Activated CD8-positive, alpha-beta T cell treated with anti-CD3 and anti-CD28 coated beads, Interleukin-2, amount 10 ng/mL, durations not matched to agents 7 days and 5 days (primary cell): ENCODE measurements around the gene AGAP1. TPM values are rescaled to one million over a fixed set of nuclear protein-coding genes. Genes with fewer than 3 reads are reported as not detected.

Experiments
- ATAC-seq: fragments of 150-1000 bp; cut with Tn5 transposase; one replicate; pipeline ENCODE4 v1.10.0; 2021; ENCODE audit warnings: moderate library complexity
- CTCF ChIA-PET: fragments of 350-600 bp; sonication (Branson Sonifier 250); formaldehyde crosslinking; loops from one replicate; lab custom pipeline; 2021; ENCODE audit warnings: antibody characterized with exemption; lab: Charles Lee
- POLR2A ChIA-PET: fragments of 350-600 bp; sonication (Branson Sonifier 250); formaldehyde crosslinking; loops from one replicate; lab custom pipeline; 2021; ENCODE audit warnings: antibody characterized with exemption; lab: Charles Lee
- DNase-seq: peaks from one replicate; pipeline ENCODE4 v3.0.0-alpha.2; 2020
- H3K27ac Mint-ChIP-seq: one replicate; pipeline ENCODE4 v1.8.0; 2021; ENCODE audit warnings: mild to moderate bottlenecking, mixed read lengths
- H3K27me3 Mint-ChIP-seq: one replicate; pipeline ENCODE4 v1.8.0; 2021; ENCODE audit warnings: low read depth, mixed read lengths
- H3K36me3 Mint-ChIP-seq: one replicate; pipeline ENCODE4 v1.8.0; 2021; ENCODE audit warnings: low read depth, mixed read lengths
- H3K4me1 Mint-ChIP-seq: one replicate; pipeline ENCODE4 v1.8.0; 2021; ENCODE audit warnings: low read depth, mixed read lengths
- H3K4me3 Mint-ChIP-seq: one replicate; pipeline ENCODE4 v1.8.0; 2021; ENCODE audit warnings: mild to moderate bottlenecking, mixed read lengths
- H3K9me3 Mint-ChIP-seq: one replicate; pipeline ENCODE4 v1.8.0; 2022; ENCODE audit warnings: mixed read lengths; ENCODE audit not compliant: insufficient read depth
- total RNA-seq, 2 experiments: library from RNA; stranded (reverse); gene quantifications; one replicate each; pipeline ENCODE4 v1.2.3, GENCODE V29; 2021

AGAP1 gene
- 1 to 10 TPM in 1 of 2 experiments, under 1 TPM in 1; 0.82 to 1.3 TPM for total RNA-seq

GRCh38 chr2:235493775-235494715 is at the start of gene AGAP1:
Gene AGAP1 (plus strand): TSS chr2:235494043.
- DNase-seq (no peak), ATAC-seq (peak; percentile 72)
- Mint-ChIP-seq H3K9me3 (no peaks in the 10 kb centered on the region), H3K36me3 (no peaks in the 10 kb centered on the region), H3K4me1 (peaks cover 5% of the 10 kb centered on the region), H3K27me3 (peaks cover 54% of the 10 kb centered on the region), H3K27ac (no peak within 1 kb of the TSS), H3K4me3 (peak within 1 kb of the TSS; percentile 71)
- POLR2A ChIA-PET: no interaction called here
- CTCF ChIA-PET: no interaction called here

DNA sequence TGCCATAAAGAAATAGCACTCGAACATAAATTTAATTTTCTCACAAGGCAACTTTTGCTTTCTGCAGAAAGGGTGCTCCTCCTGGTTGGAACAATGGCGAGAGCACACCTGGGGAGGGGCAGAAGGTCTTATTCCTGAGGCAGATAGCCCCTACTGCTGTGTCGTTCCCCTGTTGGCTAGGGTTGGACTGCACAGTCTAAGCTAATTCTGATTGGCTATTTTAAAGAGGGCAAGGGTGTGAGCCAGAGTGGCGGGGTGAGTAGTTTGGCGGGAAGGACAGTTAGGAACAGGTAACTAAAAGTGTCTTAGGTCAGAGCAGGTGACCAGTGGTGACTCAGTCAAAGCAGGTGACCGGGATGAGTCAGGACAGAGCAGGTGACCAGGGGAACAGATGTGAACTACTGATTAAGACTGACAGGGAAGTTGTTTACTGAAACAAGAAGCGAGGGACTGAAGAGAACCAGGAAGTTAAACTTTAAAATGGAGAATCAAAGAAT is 49.7 kb upstream of the AGAP1 start:
- no peak overlapping the region for H3K27ac Mint-ChIP-seq
- ATAC-seq: no peak
- ChIA-PET CTCF (no interaction called here), POLR2A (no interaction called here)
- H3K27me3 Mint-ChIP-seq: no peaks in the 10 kb centered on the region
- no peak for DNase-seq
- H3K4me1 Mint-ChIP-seq: no peaks in the 10 kb centered on the region
- no peaks in the 10 kb centered on the region for H3K9me3 Mint-ChIP-seq
- no peak overlapping the region for H3K4me3 Mint-ChIP-seq
- no peaks in the 10 kb centered on the region for H3K36me3 Mint-ChIP-seq

- no peaks in the 10 kb centered on the region for H3K36me3 Mint-ChIP-seq
- H3K27me3 Mint-ChIP-seq: no peaks in the 10 kb centered on the region
- ChIA-PET CTCF (no interaction called here), POLR2A (no interaction called here)
- no peak for ATAC-seq
- H3K27ac Mint-ChIP-seq: no peak overlapping the region
- DNase-seq: no peak
- H3K4me1 Mint-ChIP-seq: no peaks in the 10 kb centered on the region
- H3K4me3 Mint-ChIP-seq: no peak overlapping the region
- no peaks in the 10 kb centered on the region for H3K9me3 Mint-ChIP-seq
These were observed 48.7 kb upstream of the AGAP1 start for GRCh38 chr2:235445116-235445515.

DNA sequence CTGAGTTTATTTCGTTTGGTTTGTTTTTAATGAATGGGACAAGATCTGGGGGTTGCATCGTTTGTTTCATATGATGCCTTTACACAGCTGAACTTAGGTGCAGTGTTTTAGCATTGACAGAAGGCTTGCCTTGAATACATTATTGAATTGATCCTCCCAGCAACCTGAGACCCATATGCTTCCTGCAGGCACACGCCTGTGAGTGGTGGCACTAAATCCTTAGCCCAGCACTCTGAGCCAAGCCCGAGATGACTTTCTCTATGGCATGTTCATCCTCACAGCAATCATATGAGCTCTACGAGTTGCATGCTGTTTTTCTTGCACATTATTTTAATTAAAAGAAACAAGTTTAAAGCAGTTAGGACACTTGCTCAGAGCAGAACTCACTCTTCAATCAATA is 47.8 kb upstream of the AGAP1 start:
- no peaks in the 10 kb centered on the region for H3K36me3 Mint-ChIP-seq
- DNase-seq (no peak), ATAC-seq (no peak)
- no peaks in the 10 kb centered on the region for H3K9me3 Mint-ChIP-seq
- H3K4me3 Mint-ChIP-seq: no peak overlapping the region
- H3K4me1 Mint-ChIP-seq: no peaks in the 10 kb centered on the region
- CTCF ChIA-PET: no interaction called here
- no peak overlapping the region for H3K27ac Mint-ChIP-seq
- H3K27me3 Mint-ChIP-seq: no peaks in the 10 kb centered on the region
- POLR2A ChIA-PET: no interaction called here

DNA sequence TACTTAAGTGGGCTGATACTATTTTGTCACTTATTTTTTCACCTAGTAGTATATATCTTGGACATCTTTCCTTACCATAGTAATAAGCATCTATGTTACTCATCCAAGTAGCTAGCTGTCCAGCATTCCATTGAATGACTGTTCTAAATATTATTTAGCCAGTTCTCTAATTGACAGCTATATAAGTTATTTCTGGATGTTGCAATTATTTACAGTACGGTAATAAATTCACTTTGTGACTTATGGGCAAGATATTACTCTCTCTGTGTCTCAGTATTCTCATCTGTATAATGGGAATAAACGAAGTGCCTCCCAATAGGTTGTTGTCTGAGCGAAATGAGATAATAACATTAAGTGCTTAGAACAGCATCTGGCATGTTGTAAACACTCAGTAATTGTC is 46.6 kb upstream of the AGAP1 start:
- Mint-ChIP-seq H3K36me3 (no peaks in the 10 kb centered on the region), H3K9me3 (no peaks in the 10 kb centered on the region), H3K4me1 (no peaks in the 10 kb centered on the region), H3K4me3 (no peak overlapping the region), H3K27me3 (no peaks in the 10 kb centered on the region), H3K27ac (no peak overlapping the region)
- ATAC-seq (no peak), DNase-seq (no peak)
- ChIA-PET POLR2A (no interaction called here), CTCF (no interaction called here)

- no peak overlapping the region for H3K27ac Mint-ChIP-seq
- H3K27me3 Mint-ChIP-seq: no peaks in the 10 kb centered on the region
- no peaks in the 10 kb centered on the region for H3K9me3 Mint-ChIP-seq
- DNase-seq (no peak), ATAC-seq (no peak)
- POLR2A ChIA-PET: no interaction called here
- no peak overlapping the region for H3K4me3 Mint-ChIP-seq
- no peaks in the 10 kb centered on the region for H3K4me1 Mint-ChIP-seq
- H3K36me3 Mint-ChIP-seq: no peaks in the 10 kb centered on the region
- CTCF ChIA-PET: no interaction called here
These were observed 44.3 kb upstream of the AGAP1 start for GRCh38 chr2:235449568-235449967.

DNA sequence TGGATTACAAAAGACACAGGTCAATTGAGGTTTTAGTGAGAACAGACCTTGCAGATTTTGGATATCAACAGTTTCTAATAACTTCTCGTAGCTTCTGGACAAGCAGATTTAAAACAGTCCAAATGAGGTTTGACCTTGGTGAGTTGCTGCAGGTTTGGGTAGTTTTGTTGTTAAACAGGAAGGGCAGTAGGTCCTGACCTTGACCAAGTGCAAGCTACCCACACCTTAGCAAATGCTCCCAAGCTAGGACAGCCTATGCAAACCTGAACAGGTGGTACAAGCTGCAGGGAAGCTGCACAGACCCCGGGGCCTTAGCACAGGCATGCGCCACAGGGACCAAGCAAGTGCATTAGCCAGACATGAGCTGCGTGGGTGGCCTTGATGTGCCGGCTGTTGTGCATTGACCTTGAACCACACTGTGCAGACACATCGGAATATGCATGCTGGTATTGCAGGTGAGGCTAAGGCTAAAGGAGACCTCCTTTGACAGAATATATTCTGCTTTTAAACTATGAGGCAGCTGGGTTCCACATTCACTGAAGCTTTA is 40.2 kb upstream of the AGAP1 start:
- Mint-ChIP-seq H3K4me3 (no peak overlapping the region), H3K4me1 (no peaks in the 10 kb centered on the region), H3K27me3 (no peaks in the 10 kb centered on the region), H3K27ac (no peak overlapping the region), H3K9me3 (no peaks in the 10 kb centered on the region), H3K36me3 (no peaks in the 10 kb centered on the region)
- CTCF ChIA-PET: no interaction called here
- DNase-seq: no peak
- ATAC-seq: no peak
- POLR2A ChIA-PET: no interaction called here

DNA sequence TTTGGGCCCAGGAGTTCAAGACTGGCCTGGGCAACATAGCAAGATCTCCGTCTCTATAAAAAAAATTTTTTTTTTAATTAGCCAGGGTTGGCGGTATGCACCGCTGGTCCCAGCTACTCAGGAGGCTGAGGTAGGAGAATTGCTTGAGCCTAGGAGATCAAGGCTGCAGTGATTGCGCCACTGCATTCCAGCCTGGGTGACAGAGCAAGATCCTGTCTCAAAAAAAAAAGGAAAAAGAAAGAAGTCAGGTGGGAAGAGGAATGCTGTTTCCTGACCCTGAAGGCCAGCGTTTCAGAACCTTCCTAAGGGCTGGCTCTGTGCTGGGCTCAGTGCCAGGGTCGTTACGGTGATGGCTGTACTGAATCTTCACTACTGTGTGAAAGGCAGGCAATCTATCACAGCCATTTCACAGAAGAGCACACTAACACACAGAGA is 35.0 kb upstream of the AGAP1 start:
- Mint-ChIP-seq H3K36me3 (no peaks in the 10 kb centered on the region), H3K27ac (no peak overlapping the region), H3K4me3 (no peak overlapping the region), H3K9me3 (no peaks in the 10 kb centered on the region), H3K4me1 (no peaks in the 10 kb centered on the region), H3K27me3 (no peaks in the 10 kb centered on the region)
- ChIA-PET CTCF (no interaction called here), POLR2A (no interaction called here)
- DNase-seq (no peak), ATAC-seq (no peak)

DNA sequence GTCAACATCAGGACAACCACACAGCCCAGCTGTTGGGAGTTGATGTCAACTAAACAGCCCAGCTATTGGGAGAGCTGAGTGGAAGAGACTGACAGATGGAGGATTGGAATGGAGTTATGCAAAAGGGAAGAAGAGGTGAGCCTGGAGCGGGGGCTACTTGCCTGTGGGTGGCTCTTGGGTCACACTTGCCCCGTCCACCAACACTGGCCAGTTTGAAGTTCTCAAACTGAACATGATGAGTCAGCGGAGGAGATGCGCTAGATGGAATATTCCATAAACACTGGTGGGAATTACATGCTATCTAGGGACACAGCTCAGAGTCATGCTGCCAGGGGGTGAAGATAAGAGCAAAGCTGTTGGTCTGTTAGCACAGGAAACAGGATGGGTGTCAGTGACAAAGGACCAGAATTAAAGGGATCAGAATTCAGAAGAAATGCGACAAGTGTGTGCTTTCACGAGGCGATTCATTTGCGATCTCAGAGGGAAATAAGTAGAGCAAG is 33.2 kb upstream of the AGAP1 start:
- POLR2A ChIA-PET: no interaction called here
- no peak overlapping the region for H3K27ac Mint-ChIP-seq
- CTCF ChIA-PET: no interaction called here
- no peaks in the 10 kb centered on the region for H3K36me3 Mint-ChIP-seq
- no peaks in the 10 kb centered on the region for H3K4me1 Mint-ChIP-seq
- DNase-seq (no peak), ATAC-seq (no peak)
- no peak overlapping the region for H3K4me3 Mint-ChIP-seq
- H3K9me3 Mint-ChIP-seq: no peaks in the 10 kb centered on the region
- H3K27me3 Mint-ChIP-seq: no peaks in the 10 kb centered on the region

- no peak overlapping the region for H3K4me3 Mint-ChIP-seq
- H3K4me1 Mint-ChIP-seq: no peaks in the 10 kb centered on the region
- no peaks in the 10 kb centered on the region for H3K9me3 Mint-ChIP-seq
- ChIA-PET CTCF (no interaction called here), POLR2A (no interaction called here)
- DNase-seq (no peak), ATAC-seq (no peak)
- H3K27ac Mint-ChIP-seq: no peak overlapping the region
- H3K36me3 Mint-ChIP-seq: no peaks in the 10 kb centered on the region
- H3K27me3 Mint-ChIP-seq: no peaks in the 10 kb centered on the region
These were observed 32.0 kb upstream of the AGAP1 start for GRCh38 chr2:235461763-235462414.

DNA sequence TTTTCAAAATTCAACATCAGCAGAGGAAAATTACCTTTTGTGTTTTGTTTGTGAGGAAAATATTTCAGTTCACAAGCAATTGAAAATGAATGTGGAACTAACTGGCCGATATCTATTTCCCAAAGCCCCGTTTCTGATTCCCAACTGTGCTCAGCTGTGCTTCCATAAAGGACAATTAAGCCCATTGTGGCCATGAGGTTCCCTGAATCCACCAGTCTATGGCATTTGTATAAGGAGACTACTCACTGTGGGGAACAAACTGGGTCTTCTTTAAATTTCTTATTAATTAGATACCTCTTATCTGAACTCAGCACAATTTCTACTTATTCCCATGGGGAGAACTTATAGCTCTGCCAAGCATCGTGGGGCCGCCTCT is 31.4 kb upstream of the AGAP1 start:
- H3K9me3 Mint-ChIP-seq: no peaks in the 10 kb centered on the region

GRCh38 chr2:235463893-235464292 is 29.9 kb upstream of the AGAP1 start:
- H3K4me3 Mint-ChIP-seq: no peak overlapping the region
- CTCF ChIA-PET: no interaction called here
- POLR2A ChIA-PET: no interaction called here
- no peaks in the 10 kb centered on the region for H3K36me3 Mint-ChIP-seq
- H3K27me3 Mint-ChIP-seq: no peaks in the 10 kb centered on the region
- H3K4me1 Mint-ChIP-seq: no peaks in the 10 kb centered on the region
- no peak overlapping the region for H3K27ac Mint-ChIP-seq
- no peaks in the 10 kb centered on the region for H3K9me3 Mint-ChIP-seq
- ATAC-seq: no peak
- DNase-seq: no peak

More for the DNA sequence above, 31.4 kb upstream of the AGAP1 start:
- Mint-ChIP-seq H3K4me1 (no peaks in the 10 kb centered on the region), H3K4me3 (no peak overlapping the region), H3K27ac (no peak overlapping the region), H3K36me3 (no peaks in the 10 kb centered on the region), H3K27me3 (no peaks in the 10 kb centered on the region)
- DNase-seq: no peak
- CTCF ChIA-PET: no interaction called here
- ATAC-seq: no peak
- POLR2A ChIA-PET: no interaction called here
